ENCODE measurements around the gene KCNQ5. TPM values are rescaled to one million over a fixed set of nuclear protein-coding genes. Genes with fewer than 3 reads are reported as not detected.

KCNQ5 gene
- total RNA-seq, 1 experiment from 2014 or later = not detected

- no peaks in the 10 kb centered on the region for H3K9me2 ChIP-seq (ENCODE audit: insufficient read depth)
- H3K27ac ChIP-seq (ENCODE audit: low read depth, low read length) = no peak overlapping the region
- BruUV-seq (replicated peaks) = no TSS peak
- H4K20me1 ChIP-seq (ENCODE audit: insufficient read depth) = no peaks in the 10 kb centered on the region
- H3K79me2 ChIP-seq (ENCODE audit: insufficient read depth, low read length) = no peaks in the 10 kb centered on the region
- H3K9me3 ChIP-seq (ENCODE audit: control insufficient read depth in 1 of 2, insufficient read depth in 1 of 2, low read depth in 1 of 2, low read length in 2 of 2) = no peaks in the 10 kb centered on the region
- CTCF ChIA-PET = no interaction called here
- RAD21 ChIA-PET (ENCODE audit: low non-redundant PET in 1 of 2, low total read pairs in 2 of 2, uncharacterized antibody in 2 of 2, unreplicated experiment in 2 of 2) = no interaction called here
- POLR2A ChIA-PET = no interaction called here
- intact Hi-C loops (cut with micrococcal nuclease) = no loop called here
- no peak overlapping the region for H3K4me2 ChIP-seq (ENCODE audit: low read length)
- ATAC-seq (no peak), DNase-seq (ENCODE audit: low read depth, low spot score) (no peak)
- H3K36me3 ChIP-seq (ENCODE audit: control insufficient read depth in 1 of 2, insufficient read depth in 2 of 2, low read length in 2 of 2) = no peaks in the 10 kb centered on the region
- no peak overlapping the region for H3K9ac ChIP-seq (ENCODE audit: low read length)
- no peak overlapping the region for H3K4me3 ChIP-seq (replicated peaks in 1 of 2; ENCODE audit: low read depth in 1 of 2, low read length in 2 of 2)
- H2AFZ ChIP-seq (ENCODE audit: low read depth, low read length, poor library complexity, severe bottlenecking) = no peak overlapping the region
- TF ChIP-seq, protein P1, sequence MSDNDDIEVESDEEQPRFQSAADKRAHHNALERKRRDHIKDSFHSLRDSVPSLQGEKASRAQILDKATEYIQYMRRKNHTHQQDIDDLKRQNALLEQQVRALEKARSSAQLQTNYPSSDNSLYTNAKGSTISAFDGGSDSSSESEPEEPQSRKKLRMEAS (IDR thresholded peaks at IDR 0.05) = no peak
- TF ChIP-seq YY1 (IDR thresholded peaks at IDR 0.05; ENCODE audit: extremely low read depth, insufficient replicate concordance, low read depth, low read length) (no peak), CEBPB (IDR thresholded peaks at IDR 0.05; ENCODE audit: low read depth) (no peak), POLR2A (IDR thresholded peaks at IDR 0.05; ENCODE audit: borderline replicate concordance, extremely low read depth, insufficient read depth, insufficient read length) (no peak), ZBTB33 (IDR thresholded peaks at IDR 0.05; ENCODE audit: extremely low read depth, insufficient replicate concordance, low read length) (no peak), POLR2AphosphoS5 (IDR thresholded peaks at IDR 0.05; ENCODE audit: low read depth, low read length) (no peak), CBX3 (IDR thresholded peaks at IDR 0.05; ENCODE audit: low read depth) (no peak), SP1 (IDR thresholded peaks at IDR 0.05; ENCODE audit: low read depth) (no peak), EZH2 (IDR thresholded peaks at IDR 0.05) (no peak), RAD21 (IDR thresholded peaks at IDR 0.05; ENCODE audit: low read depth) (no peak), EZH2phosphoT487 (IDR thresholded peaks at IDR 0.05; ENCODE audit: borderline replicate concordance) (no peak), EGR1 (IDR thresholded peaks at IDR 0.05; ENCODE audit: low read depth) (no peak), JUND (IDR thresholded peaks at IDR 0.05) (no peak)
- TF ChIP-seq, protein P2, sequence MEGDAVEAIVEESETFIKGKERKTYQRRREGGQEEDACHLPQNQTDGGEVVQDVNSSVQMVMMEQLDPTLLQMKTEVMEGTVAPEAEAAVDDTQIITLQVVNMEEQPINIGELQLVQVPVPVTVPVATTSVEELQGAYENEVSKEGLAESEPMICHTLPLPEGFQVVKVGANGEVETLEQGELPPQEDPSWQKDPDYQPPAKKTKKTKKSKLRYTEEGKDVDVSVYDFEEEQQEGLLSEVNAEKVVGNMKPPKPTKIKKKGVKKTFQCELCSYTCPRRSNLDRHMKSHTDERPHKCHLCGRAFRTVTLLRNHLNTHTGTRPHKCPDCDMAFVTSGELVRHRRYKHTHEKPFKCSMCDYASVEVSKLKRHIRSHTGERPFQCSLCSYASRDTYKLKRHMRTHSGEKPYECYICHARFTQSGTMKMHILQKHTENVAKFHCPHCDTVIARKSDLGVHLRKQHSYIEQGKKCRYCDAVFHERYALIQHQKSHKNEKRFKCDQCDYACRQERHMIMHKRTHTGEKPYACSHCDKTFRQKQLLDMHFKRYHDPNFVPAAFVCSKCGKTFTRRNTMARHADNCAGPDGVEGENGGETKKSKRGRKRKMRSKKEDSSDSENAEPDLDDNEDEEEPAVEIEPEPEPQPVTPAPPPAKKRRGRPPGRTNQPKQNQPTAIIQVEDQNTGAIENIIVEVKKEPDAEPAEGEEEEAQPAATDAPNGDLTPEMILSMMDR (IDR thresholded peaks at IDR 0.05 in 2 of 3, conservative IDR thresholded peaks at IDR 0.05 in 1 of 3; ENCODE audit: borderline replicate concordance in 1 of 3, insufficient read depth in 1 of 3, low read depth in 2 of 3, low read length in 2 of 3) = no peak
- TF ChIP-seq, protein P3, sequence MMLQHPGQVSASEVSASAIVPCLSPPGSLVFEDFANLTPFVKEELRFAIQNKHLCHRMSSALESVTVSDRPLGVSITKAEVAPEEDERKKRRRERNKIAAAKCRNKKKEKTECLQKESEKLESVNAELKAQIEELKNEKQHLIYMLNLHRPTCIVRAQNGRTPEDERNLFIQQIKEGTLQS (IDR thresholded peaks at IDR 0.05) = no peak
- peaks cover 35% of the 10 kb centered on the region for H3K27me3 ChIP-seq (ENCODE audit: insufficient read depth, low read length)
- no peaks in the 10 kb centered on the region for H3K4me1 ChIP-seq (ENCODE audit: control insufficient read depth in 1 of 2, insufficient read depth in 2 of 2, low read length in 2 of 2)
Observed at GRCh38 chr6:72869621-72870020, 247.8 kb downstream of the KCNQ5 start.

Measured in HCT116 (cell line).